ENCODE results near the gene SLAMF7.

SLAMF7 gene

GRCh38 chr1:160801836-160802580 is 63.0 kb downstream of the SLAMF7 start:
- Histone ChIP-seq H3K4me3 (no peak overlapping the region), H3K27ac (no peak overlapping the region), H3K36me3 (ENCODE audit: insufficient read depth, low read length) (no peaks in the 10 kb centered on the region), H3K9me3 (ENCODE audit: low read depth, low read length) (no peaks in the 10 kb centered on the region), H3K9ac (ENCODE audit: insufficient read length) (no peak overlapping the region)
- DNase-seq (ENCODE audit: low read depth, low spot score), result no peak
- TF ChIP-seq POLR2AphosphoS5 (IDR thresholded peaks at IDR 0.05; ENCODE audit: borderline replicate concordance, low read depth, low read length), result no peak
- TF ChIP-seq EZH2 (IDR thresholded peaks at IDR 0.05), result no peak
- no peak for TF ChIP-seq FOXP2 (optimal IDR thresholded peaks at IDR 0.05; ENCODE audit: control extremely low read depth, extremely low read length, insufficient read depth)
